HEK293 (cell line): ENCODE measurements around the gene ANKRD52.

ENCODE experiments used
- BCL11B ChIP-seq: fragments of 450-650 bp; formaldehyde crosslinking; IDR thresholded peaks from 2 replicates; pipeline ENCODE4 v1.5.1; 2016; ENCODE audit warnings: low read depth, missing biosample characterization, missing genetic modification characterization
- FEZF1 ChIP-seq: fragments of 450-650 bp; formaldehyde crosslinking; IDR thresholded peaks from 2 replicates; pipeline ENCODE4 v1.5.1; 2016; ENCODE audit warnings: missing biosample characterization, missing genetic modification characterization
- GLI4 ChIP-seq: fragments of 450-650 bp; formaldehyde crosslinking; IDR thresholded peaks from 2 replicates; pipeline ENCODE4 v1.5.1; 2016; ENCODE audit warnings: missing biosample characterization, missing genetic modification characterization
- KLF7 ChIP-seq: fragments of 450-650 bp; formaldehyde crosslinking; IDR thresholded peaks from 2 replicates; pipeline ENCODE4 v1.5.1; 2016; ENCODE audit warnings: missing biosample characterization, missing genetic modification characterization, borderline replicate concordance
- KLF8 ChIP-seq: fragments of 450-650 bp; formaldehyde crosslinking; IDR thresholded peaks from 2 replicates; pipeline ENCODE4 v1.5.1; 2016; ENCODE audit warnings: missing biosample characterization, missing genetic modification characterization
- ZBTB20 ChIP-seq: fragments of 450-650 bp; formaldehyde crosslinking; IDR thresholded peaks from 2 replicates; pipeline ENCODE4 v1.5.1; 2016; ENCODE audit warnings: missing biosample characterization, missing genetic modification characterization
- ZEB2 ChIP-seq: fragments of 450-650 bp; formaldehyde crosslinking; IDR thresholded peaks from 2 replicates; pipeline ENCODE4 v1.5.1; 2016; ENCODE audit warnings: missing biosample characterization, missing genetic modification characterization
- ZNF114 ChIP-seq: fragments of 450-650 bp; formaldehyde crosslinking; IDR thresholded peaks from 2 replicates; pipeline ENCODE4 v1.5.0; 2017; ENCODE audit warnings: missing biosample characterization, missing genetic modification characterization
- ZNF148 ChIP-seq: fragments of 450-650 bp; formaldehyde crosslinking; IDR thresholded peaks from 2 replicates; pipeline ENCODE4 v1.5.0; 2017; ENCODE audit warnings: missing biosample characterization, missing genetic modification characterization, borderline replicate concordance
- ZNF175 ChIP-seq: fragments of 450-650 bp; formaldehyde crosslinking; IDR thresholded peaks from 2 replicates; pipeline ENCODE4 v1.5.1; 2016; ENCODE audit warnings: missing biosample characterization, missing genetic modification characterization
- ZNF19 ChIP-seq: fragments of 450-650 bp; formaldehyde crosslinking; IDR thresholded peaks from 2 replicates; pipeline ENCODE4; 2016; ENCODE audit warnings: missing biosample characterization, missing genetic modification characterization, low read depth
- ZNF202 ChIP-seq: fragments of 450-650 bp; formaldehyde crosslinking; IDR thresholded peaks from 2 replicates; pipeline ENCODE4 v1.5.1; 2016; ENCODE audit warnings: missing biosample characterization, missing genetic modification characterization, borderline replicate concordance
- ZNF211 ChIP-seq: fragments of 450-650 bp; formaldehyde crosslinking; IDR thresholded peaks from 2 replicates; pipeline ENCODE4 v1.5.1; 2016; ENCODE audit warnings: low read depth, missing biosample characterization, missing genetic modification characterization
- ZNF24 ChIP-seq: fragments of 450-650 bp; formaldehyde crosslinking; IDR thresholded peaks from 2 replicates; pipeline ENCODE4 v1.5.1; 2016; ENCODE audit warnings: missing biosample characterization, missing genetic modification characterization
- ZNF398 ChIP-seq: fragments of 450-650 bp; formaldehyde crosslinking; IDR thresholded peaks from 2 replicates; pipeline ENCODE4 v1.5.1; 2017; ENCODE audit warnings: missing biosample characterization, missing genetic modification characterization
- ZNF514 ChIP-seq: fragments of 450-650 bp; formaldehyde crosslinking; IDR thresholded peaks from 2 replicates; pipeline ENCODE4 v1.5.1; 2016; ENCODE audit warnings: missing biosample characterization, missing genetic modification characterization
- ZNF548 ChIP-seq: fragments of 450-650 bp; formaldehyde crosslinking; IDR thresholded peaks from 2 replicates; pipeline ENCODE4 v1.5.1; 2016; ENCODE audit warnings: missing biosample characterization, missing genetic modification characterization
- ZNF571 ChIP-seq: fragments of 450-650 bp; formaldehyde crosslinking; IDR thresholded peaks from 2 replicates; pipeline ENCODE4 v1.5.0; 2017; ENCODE audit warnings: missing biosample characterization, missing genetic modification characterization
- ZNF585B ChIP-seq: fragments of 450-650 bp; formaldehyde crosslinking; IDR thresholded peaks from 2 replicates; pipeline ENCODE4 v1.5.1; 2016; ENCODE audit warnings: missing biosample characterization, missing genetic modification characterization
- ZNF664 ChIP-seq: fragments of 450-650 bp; formaldehyde crosslinking; IDR thresholded peaks from 2 replicates; pipeline ENCODE4 v1.5.1; 2016; ENCODE audit warnings: missing biosample characterization, missing genetic modification characterization
- ZNF670 ChIP-seq: fragments of 450-650 bp; formaldehyde crosslinking; IDR thresholded peaks from 2 replicates; pipeline ENCODE4 v1.5.1; 2016; ENCODE audit warnings: missing biosample characterization, missing genetic modification characterization, low read depth
- ZNF768 ChIP-seq: fragments of 450-650 bp; formaldehyde crosslinking; IDR thresholded peaks from 2 replicates; pipeline ENCODE4 v1.5.1; 2018; ENCODE audit warnings: missing biosample characterization, mild to moderate bottlenecking, missing genetic modification characterization
- ZSCAN5A ChIP-seq: fragments of 450-650 bp; formaldehyde crosslinking; IDR thresholded peaks from 2 replicates; pipeline ENCODE4 v1.5.1; 2016; ENCODE audit warnings: missing biosample characterization, missing genetic modification characterization
- ZXDB ChIP-seq: fragments of 450-650 bp; formaldehyde crosslinking; IDR thresholded peaks from 2 replicates; pipeline ENCODE4 v1.5.1; 2016; ENCODE audit warnings: missing biosample characterization, missing genetic modification characterization
- TF ChIP-seq, protein P1 (sequence below): fragments of 450-650 bp; formaldehyde crosslinking; conservative IDR thresholded peaks from 2 replicates; pipeline ENCODE4 v1.5.1; 2016; ENCODE audit warnings: low read depth, missing biosample characterization, missing genetic modification characterization
- TF ChIP-seq, protein P2 (sequence below): fragments of 450-650 bp; formaldehyde crosslinking; IDR thresholded peaks from 2 replicates; pipeline ENCODE4 v1.5.1; 2016; ENCODE audit warnings: missing biosample characterization, missing genetic modification characterization

The ANKRD52 gene

DNA sequence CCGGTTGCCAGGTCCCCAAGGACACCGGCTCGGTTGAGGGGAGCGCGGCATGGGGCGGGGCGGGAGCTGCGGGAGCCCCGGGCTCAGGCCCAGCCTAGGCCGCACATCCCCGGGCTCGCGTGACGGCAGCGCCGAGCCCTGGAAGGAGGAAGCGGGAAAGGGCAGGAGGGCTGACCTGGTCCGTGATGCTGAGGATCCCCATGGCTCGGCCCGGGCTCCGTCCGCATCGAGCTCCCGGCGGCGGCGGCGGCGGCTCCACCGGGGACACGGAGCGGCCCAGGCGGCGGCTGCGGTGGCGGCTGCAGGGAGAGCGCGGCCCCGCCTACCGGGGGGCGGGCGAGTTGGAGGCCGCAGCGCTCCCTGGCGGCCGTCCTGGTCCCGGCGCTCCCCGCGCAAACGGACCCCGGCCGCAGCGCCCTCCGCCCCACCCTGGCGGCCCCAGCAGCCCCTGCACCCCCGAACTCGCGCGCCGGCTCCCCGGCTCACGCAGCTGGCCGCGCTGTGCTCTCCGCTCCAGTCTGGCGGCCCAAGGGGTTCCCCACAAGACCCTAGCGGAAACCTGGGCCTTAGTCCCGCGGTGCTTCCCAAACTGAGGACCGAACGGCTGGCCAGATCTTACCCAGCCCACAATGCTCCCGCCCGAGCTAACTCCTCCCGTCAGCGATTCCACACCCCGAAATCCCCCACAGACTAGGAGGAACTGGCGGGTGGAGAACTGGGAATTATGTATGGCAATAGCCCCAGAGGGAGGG lies at the start of gene ANKRD52 (continued):
- TF ChIP-seq KLF8 (tag by site-specific recombination) (peak; percentile 67; the same call in 1 of the 2 replicates), ZNF585B (tag by site-specific recombination) (no peak), ZSCAN5A (tag by site-specific recombination) (0 out of 2 replicates have a peak, but pooled peaks have one; percentile 62), ZNF664 (tag by site-specific recombination) (no peak), FEZF1 (tag by site-specific recombination) (no peak), ZNF398 (tag by site-specific recombination) (peak; percentile 72), ZNF571 (tag by site-specific recombination) (no peak), ZNF548 (no peak), ZNF175 (tag by site-specific recombination) (no peak), ZNF768 (no peak), ZXDB (tag by site-specific recombination) (0 out of 2 replicates have a peak, but pooled peaks have one; percentile 33), BCL11B (tag by site-specific recombination) (no peak), ZEB2 (tag by site-specific recombination) (no peak), ZNF114 (tag by site-specific recombination) (no peak), ZNF19 (no peak), ZNF148 (no peak), ZNF670 (tag by site-specific recombination) (no peak), ZNF211 (tag by site-specific recombination) (no peak), ZNF514 (tag by site-specific recombination) (no peak), ZNF24 (tag by site-specific recombination) (no peak), ZNF202 (tag by site-specific recombination) (no peak), KLF7 (tag by site-specific recombination) (no peak), ZBTB20 (tag by site-specific recombination) (peak; percentile 81), GLI4 (tag by site-specific recombination) (0 out of 2 replicates have a peak, but pooled peaks have one; percentile 66)
- TF ChIP-seq, protein P1, sequence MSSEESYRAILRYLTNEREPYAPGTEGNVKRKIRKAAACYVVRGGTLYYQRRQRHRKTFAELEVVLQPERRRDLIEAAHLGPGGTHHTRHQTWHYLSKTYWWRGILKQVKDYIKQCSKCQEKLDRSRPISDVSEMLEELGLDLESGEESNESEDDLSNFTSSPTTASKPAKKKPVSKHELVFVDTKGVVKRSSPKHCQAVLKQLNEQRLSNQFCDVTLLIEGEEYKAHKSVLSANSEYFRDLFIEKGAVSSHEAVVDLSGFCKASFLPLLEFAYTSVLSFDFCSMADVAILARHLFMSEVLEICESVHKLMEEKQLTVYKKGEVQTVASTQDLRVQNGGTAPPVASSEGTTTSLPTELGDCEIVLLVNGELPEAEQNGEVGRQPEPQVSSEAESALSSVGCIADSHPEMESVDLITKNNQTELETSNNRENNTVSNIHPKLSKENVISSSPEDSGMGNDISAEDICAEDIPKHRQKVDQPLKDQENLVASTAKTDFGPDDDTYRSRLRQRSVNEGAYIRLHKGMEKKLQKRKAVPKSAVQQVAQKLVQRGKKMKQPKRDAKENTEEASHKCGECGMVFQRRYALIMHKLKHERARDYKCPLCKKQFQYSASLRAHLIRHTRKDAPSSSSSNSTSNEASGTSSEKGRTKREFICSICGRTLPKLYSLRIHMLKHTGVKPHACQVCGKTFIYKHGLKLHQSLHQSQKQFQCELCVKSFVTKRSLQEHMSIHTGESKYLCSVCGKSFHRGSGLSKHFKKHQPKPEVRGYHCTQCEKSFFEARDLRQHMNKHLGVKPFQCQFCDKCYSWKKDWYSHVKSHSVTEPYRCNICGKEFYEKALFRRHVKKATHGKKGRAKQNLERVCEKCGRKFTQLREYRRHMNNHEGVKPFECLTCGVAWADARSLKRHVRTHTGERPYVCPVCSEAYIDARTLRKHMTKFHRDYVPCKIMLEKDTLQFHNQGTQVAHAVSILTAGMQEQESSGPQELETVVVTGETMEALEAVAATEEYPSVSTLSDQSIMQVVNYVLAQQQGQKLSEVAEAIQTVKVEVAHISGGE (tag by site-specific recombination) = 0 out of 2 replicates have a peak, but pooled peaks have one; percentile 9
- TF ChIP-seq, protein P2, sequence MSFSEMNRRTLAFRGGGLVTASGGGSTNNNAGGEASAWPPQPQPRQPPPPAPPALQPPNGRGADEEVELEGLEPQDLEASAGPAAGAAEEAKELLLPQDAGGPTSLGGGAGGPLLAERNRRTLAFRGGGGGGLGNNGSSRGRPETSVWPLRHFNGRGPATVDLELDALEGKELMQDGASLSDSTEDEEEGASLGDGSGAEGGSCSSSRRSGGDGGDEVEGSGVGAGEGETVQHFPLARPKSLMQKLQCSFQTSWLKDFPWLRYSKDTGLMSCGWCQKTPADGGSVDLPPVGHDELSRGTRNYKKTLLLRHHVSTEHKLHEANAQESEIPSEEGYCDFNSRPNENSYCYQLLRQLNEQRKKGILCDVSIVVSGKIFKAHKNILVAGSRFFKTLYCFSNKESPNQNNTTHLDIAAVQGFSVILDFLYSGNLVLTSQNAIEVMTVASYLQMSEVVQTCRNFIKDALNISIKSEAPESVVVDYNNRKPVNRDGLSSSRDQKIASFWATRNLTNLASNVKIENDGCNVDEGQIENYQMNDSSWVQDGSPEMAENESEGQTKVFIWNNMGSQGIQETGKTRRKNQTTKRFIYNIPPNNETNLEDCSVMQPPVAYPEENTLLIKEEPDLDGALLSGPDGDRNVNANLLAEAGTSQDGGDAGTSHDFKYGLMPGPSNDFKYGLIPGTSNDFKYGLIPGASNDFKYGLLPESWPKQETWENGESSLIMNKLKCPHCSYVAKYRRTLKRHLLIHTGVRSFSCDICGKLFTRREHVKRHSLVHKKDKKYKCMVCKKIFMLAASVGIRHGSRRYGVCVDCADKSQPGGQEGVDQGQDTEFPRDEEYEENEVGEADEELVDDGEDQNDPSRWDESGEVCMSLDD = peak; percentile 64
